CD4-positive, alpha-beta T cell (primary cell): ENCODE data around the gene FBXO38. TPM values are rescaled to one million over a fixed set of nuclear protein-coding genes. Genes with fewer than 3 reads are reported as not detected.

Source experiments
- ATAC-seq: fragments of 200-7000 bp; cut with Tn5 transposase; one replicate; pipeline ENCODE4 v1.10.0; 2022; ENCODE audit warnings: mild to moderate bottlenecking; ENCODE audit not compliant: poor library complexity
- CTCF ChIA-PET: fragments of 350-600 bp; sonication (Branson Sonifier 250); formaldehyde crosslinking; loops from one replicate; lab custom pipeline; 2021; ENCODE audit warnings: antibody characterized with exemption, inconsistent platforms; lab: Charles Lee
- POLR2A ChIA-PET: fragments of 350-600 bp; sonication (Branson Sonifier 250); formaldehyde crosslinking; loops from one replicate; lab custom pipeline; 2021; ENCODE audit warnings: antibody characterized with exemption, inconsistent platforms; lab: Charles Lee
- DNase-seq, 14 experiments: peaks; one replicate each; pipeline ENCODE4 v3.0.0-alpha.2; 2013 to 2020; ENCODE audit warnings: mixed read lengths in 2 of 14
- H3K27ac ChIP-seq, 2 donors: one replicate each; pipeline versions ENCODE4 v1.5.1 to v1.7.0; 2013; ENCODE audit warnings: low read length in 2 of 2, low read depth in 1 of 2, mild to moderate bottlenecking in 1 of 2
- H3K27me3 ChIP-seq, 2 experiments: 1 replicate in 1 of 2; 2 replicates in 1 of 2; pipeline versions ENCODE4 v1.6.1 to v1.7.0; 2013; ENCODE audit warnings: low read length in 2 of 2, control low read depth in 1 of 2, mild to moderate bottlenecking in 1 of 2, moderate library complexity in 1 of 2; ENCODE audit not compliant: insufficient read depth in 2 of 2, control insufficient read depth in 1 of 2
- H3K36me3 ChIP-seq: one replicate; pipeline ENCODE4 v1.6.1; 2013; ENCODE audit warnings: low read length, control low read depth; ENCODE audit not compliant: insufficient read depth
- H3K4me1 ChIP-seq: one replicate; pipeline ENCODE4 v1.6.1; 2013; ENCODE audit warnings: low read length, control low read depth; ENCODE audit not compliant: insufficient read depth
- H3K4me3 ChIP-seq: one replicate; pipeline ENCODE4 v1.5.1; 2013; ENCODE audit warnings: mild to moderate bottlenecking, low read length, moderate library complexity
- H3K9me3 ChIP-seq, 2 experiments: 1 replicate in 1 of 2; 2 replicates in 1 of 2; pipeline versions ENCODE4 v1.6.1 to v1.7.0; 2013; ENCODE audit warnings: low read length in 2 of 2, mild to moderate bottlenecking in 2 of 2, control low read depth in 1 of 2, moderate library complexity in 1 of 2; ENCODE audit not compliant: control insufficient read depth in 1 of 2, insufficient read depth in 1 of 2
- H3K27ac Mint-ChIP-seq: one replicate; pipeline ENCODE4 v1.8.0; 2020; ENCODE audit warnings: mixed read lengths
- H3K27me3 Mint-ChIP-seq: one replicate; pipeline ENCODE4 v1.8.0; 2021; ENCODE audit warnings: mixed read lengths
- H3K36me3 Mint-ChIP-seq: one replicate; pipeline ENCODE4 v1.8.0; 2021; ENCODE audit warnings: low read depth, mixed read lengths
- H3K4me1 Mint-ChIP-seq: one replicate; pipeline ENCODE4 v1.8.0; 2021; ENCODE audit warnings: low read depth, mixed read lengths
- H3K4me3 Mint-ChIP-seq: one replicate; pipeline ENCODE4 v1.8.0; 2020; ENCODE audit warnings: mild to moderate bottlenecking, mixed read lengths
- H3K9me3 Mint-ChIP-seq: one replicate; pipeline ENCODE4 v1.8.0; 2020; ENCODE audit warnings: mixed read lengths
- intact Hi-C, 2 experiments: fragments of 100-400 bp; cut with DNase I in 1 of 2; cut with micrococcal nuclease in 1 of 2; formaldehyde crosslinking; loops; one replicate each; pipeline versions ENCODE4 v1.15.1 to v1.9.0; 2023 to 2025; cut with DNase I, micrococcal nuclease
- total RNA-seq, 174 experiments: library from RNA in 2 of 174; stranded (reverse) in 2 of 174; gene quantifications; one replicate each; pipeline ENCODE4 v1.2.3 and lab custom pipeline; 2021 to 2026
- TF ChIP-seq, protein P1 (sequence below): fragments of 200-600 bp; IDR thresholded peaks from one replicate; pipeline ENCODE4 v1.8.0; 2022; ENCODE audit warnings: antibody characterized with exemption, mild to moderate bottlenecking

Gene FBXO38
- total RNA-seq, 2 experiments from 2014 or later: 45.7 to 47.3 TPM

DNA sequence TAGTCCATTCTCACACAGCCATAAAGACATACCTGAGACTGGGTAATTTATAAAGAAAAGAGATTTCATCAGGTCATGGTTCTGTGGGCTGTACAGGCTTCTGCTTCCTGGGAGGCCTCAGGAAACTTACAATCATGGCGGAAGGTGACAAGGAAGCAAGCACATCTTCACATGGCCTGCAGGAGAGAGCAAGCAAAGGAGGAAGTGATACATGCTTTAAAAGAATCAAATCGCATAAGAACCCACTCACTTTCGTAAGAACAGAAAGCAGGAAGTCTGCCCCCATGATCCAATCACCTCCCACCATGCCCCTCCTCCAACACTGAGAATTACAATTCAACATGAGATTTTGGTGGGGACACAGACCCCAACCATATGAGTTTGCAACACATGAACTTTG, 5.1 kb upstream of the FBXO38 start:
- no peak overlapping the region for H3K27ac ChIP-seq
- H3K4me1 Mint-ChIP-seq: peaks cover 23% of the 10 kb centered on the region
- no peak overlapping the region for H3K4me3 Mint-ChIP-seq
- H3K27me3 Mint-ChIP-seq: no peaks in the 10 kb centered on the region
- no peak for DNase-seq
- peaks cover 2% of the 10 kb centered on the region for H3K4me1 ChIP-seq
- intact Hi-C loops: no loop called here
- ATAC-seq: no peak
- CTCF ChIA-PET: no interaction called here
- no peak overlapping the region for H3K4me3 ChIP-seq
- no peaks in the 10 kb centered on the region for H3K27me3 ChIP-seq
- POLR2A ChIA-PET: no interaction called here
- H3K27ac Mint-ChIP-seq: no peak overlapping the region
- no peaks in the 10 kb centered on the region for H3K36me3 ChIP-seq
- H3K36me3 Mint-ChIP-seq: peaks cover 7% of the 10 kb centered on the region
- H3K9me3 ChIP-seq: no peaks in the 10 kb centered on the region
- H3K9me3 Mint-ChIP-seq: peaks cover 3% of the 10 kb centered on the region
- TF ChIP-seq, protein P1, sequence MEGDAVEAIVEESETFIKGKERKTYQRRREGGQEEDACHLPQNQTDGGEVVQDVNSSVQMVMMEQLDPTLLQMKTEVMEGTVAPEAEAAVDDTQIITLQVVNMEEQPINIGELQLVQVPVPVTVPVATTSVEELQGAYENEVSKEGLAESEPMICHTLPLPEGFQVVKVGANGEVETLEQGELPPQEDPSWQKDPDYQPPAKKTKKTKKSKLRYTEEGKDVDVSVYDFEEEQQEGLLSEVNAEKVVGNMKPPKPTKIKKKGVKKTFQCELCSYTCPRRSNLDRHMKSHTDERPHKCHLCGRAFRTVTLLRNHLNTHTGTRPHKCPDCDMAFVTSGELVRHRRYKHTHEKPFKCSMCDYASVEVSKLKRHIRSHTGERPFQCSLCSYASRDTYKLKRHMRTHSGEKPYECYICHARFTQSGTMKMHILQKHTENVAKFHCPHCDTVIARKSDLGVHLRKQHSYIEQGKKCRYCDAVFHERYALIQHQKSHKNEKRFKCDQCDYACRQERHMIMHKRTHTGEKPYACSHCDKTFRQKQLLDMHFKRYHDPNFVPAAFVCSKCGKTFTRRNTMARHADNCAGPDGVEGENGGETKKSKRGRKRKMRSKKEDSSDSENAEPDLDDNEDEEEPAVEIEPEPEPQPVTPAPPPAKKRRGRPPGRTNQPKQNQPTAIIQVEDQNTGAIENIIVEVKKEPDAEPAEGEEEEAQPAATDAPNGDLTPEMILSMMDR: no peak

DNA sequence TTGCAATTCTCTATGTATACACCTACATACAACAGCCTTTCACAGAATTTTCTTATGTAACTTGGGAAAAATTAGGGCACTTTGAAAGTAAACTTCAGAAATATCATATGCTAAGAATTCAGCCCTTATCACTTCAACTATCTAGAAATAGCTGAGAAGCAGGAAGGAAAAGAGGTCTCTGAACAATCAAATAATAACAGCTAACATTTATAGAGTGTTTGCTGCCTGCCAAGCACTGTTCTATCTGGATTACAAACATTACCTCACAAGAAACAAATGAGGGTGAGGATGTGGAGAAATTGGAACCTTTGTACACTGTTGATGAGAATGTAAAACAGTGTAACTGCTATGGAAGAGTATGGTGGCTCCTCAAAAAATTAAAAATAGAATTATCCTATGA, 4.4 kb upstream of the FBXO38 start:
- no peak overlapping the region for H3K4me3 ChIP-seq
- H3K27me3 ChIP-seq: no peaks in the 10 kb centered on the region
- TF ChIP-seq, protein P1: no peak
- Mint-ChIP-seq H3K4me3 (no peak overlapping the region), H3K4me1 (peaks cover 30% of the 10 kb centered on the region), H3K27ac (no peak overlapping the region), H3K9me3 (peaks cover 3% of the 10 kb centered on the region), H3K27me3 (no peaks in the 10 kb centered on the region), H3K36me3 (peaks cover 13% of the 10 kb centered on the region)
- no peaks in the 10 kb centered on the region for H3K9me3 ChIP-seq
- POLR2A ChIA-PET: no interaction called here
- CTCF ChIA-PET: no interaction called here
- ATAC-seq (no peak), DNase-seq (no peak)
- no peaks in the 10 kb centered on the region for H3K36me3 ChIP-seq
- intact Hi-C loops: no loop called here
- no peak overlapping the region for H3K27ac ChIP-seq
- H3K4me1 ChIP-seq: peaks cover 7% of the 10 kb centered on the region

DNA sequence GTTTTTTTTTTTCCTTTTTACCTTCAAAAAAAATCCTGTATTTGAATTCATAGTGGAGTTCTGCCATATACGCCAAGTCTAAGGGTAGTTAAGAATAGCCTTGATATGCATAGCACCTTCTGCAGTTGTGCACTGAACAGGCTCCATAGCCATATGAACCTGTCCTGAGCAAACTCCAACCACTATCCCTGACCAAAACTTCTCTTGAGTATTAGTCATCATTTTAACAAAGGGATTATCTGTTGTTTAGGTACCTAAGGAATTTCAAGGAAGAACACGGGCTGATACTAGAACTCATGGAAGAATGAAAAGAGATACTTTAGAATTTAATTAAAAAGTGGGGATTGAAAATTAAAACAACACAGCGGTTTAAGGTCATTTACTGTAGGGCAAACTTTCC, 1.9 kb upstream of the FBXO38 start:
- Histone ChIP-seq H3K27ac (no peak overlapping the region), H3K4me3 (no peak overlapping the region), H3K27me3 (no peaks in the 10 kb centered on the region), H3K36me3 (no peaks in the 10 kb centered on the region), H3K4me1 (peaks cover 25% of the 10 kb centered on the region), H3K9me3 (no peaks in the 10 kb centered on the region)
- Mint-ChIP-seq H3K4me1 (peaks cover 56% of the 10 kb centered on the region), H3K36me3 (peaks cover 34% of the 10 kb centered on the region), H3K27me3 (no peaks in the 10 kb centered on the region), H3K27ac (no peak overlapping the region), H3K4me3 (peak overlapping the region; percentile 3), H3K9me3 (peaks cover 3% of the 10 kb centered on the region)
- ChIA-PET CTCF (no interaction called here), POLR2A (interaction anchor here (0.7 kb wide), 1 partner anchor 13 kb away, joined by 3 read pairs; no protein-coding TSS in a partner anchor)
- ATAC-seq (no peak), DNase-seq (no peak)
- intact Hi-C loops: loop anchor here (5.0 to 10.0 kb wide), 6 partner anchors 443 to 1935 kb away; partner anchors contain the start of genes ADRB2 (in 1 of the 2), CSNK1A1 (in 1 of the 2), GRPEL2 (in 1 of the 2) and TCERG1 (in 1 of the 2)
- TF ChIP-seq, protein P1: no peak
